HG03108 (cell line): ENCODE data around the gene PGBD2.
A peak's percentile ranks its signal among the peaks of the same experiment; 100 is the strongest.
"Not testable (repeated sequence)": the region's sequence is repeated elsewhere in the genome, so short reads cannot be mapped to it uniquely, and the experiment has no call there.

Experiments
- ATAC-seq: cut with Tn5 transposase; IDR thresholded peaks from one replicate; pipeline ENCODE4 v1.9.1; 2021; ENCODE audit warnings: moderate library complexity; ENCODE audit not compliant: unreplicated experiment

PGBD2 gene, protein sequence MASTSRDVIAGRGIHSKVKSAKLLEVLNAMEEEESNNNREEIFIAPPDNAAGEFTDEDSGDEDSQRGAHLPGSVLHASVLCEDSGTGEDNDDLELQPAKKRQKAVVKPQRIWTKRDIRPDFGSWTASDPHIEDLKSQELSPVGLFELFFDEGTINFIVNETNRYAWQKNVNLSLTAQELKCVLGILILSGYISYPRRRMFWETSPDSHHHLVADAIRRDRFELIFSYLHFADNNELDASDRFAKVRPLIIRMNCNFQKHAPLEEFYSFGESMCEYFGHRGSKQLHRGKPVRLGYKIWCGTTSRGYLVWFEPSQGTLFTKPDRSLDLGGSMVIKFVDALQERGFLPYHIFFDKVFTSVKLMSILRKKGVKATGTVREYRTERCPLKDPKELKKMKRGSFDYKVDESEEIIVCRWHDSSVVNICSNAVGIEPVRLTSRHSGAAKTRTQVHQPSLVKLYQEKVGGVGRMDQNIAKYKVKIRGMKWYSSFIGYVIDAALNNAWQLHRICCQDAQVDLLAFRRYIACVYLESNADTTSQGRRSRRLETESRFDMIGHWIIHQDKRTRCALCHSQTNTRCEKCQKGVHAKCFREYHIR

GRCh38 chr1:248906009-248906752 is at the start of gene PGBD2:
Gene PGBD2 (plus strand): TSS chr1:248906235. CDS start chr1:248913863, 7,628 bp downstream.
- ATAC-seq = peak; percentile 91

- ATAC-seq = no peak
Measured at GRCh38 chr1:248857201-248857600, 48.8 kb upstream of the PGBD2 start.

- no peak for ATAC-seq
Measured at GRCh38 chr1:248857749-248858095, 48.3 kb upstream of the PGBD2 start.

DNA sequence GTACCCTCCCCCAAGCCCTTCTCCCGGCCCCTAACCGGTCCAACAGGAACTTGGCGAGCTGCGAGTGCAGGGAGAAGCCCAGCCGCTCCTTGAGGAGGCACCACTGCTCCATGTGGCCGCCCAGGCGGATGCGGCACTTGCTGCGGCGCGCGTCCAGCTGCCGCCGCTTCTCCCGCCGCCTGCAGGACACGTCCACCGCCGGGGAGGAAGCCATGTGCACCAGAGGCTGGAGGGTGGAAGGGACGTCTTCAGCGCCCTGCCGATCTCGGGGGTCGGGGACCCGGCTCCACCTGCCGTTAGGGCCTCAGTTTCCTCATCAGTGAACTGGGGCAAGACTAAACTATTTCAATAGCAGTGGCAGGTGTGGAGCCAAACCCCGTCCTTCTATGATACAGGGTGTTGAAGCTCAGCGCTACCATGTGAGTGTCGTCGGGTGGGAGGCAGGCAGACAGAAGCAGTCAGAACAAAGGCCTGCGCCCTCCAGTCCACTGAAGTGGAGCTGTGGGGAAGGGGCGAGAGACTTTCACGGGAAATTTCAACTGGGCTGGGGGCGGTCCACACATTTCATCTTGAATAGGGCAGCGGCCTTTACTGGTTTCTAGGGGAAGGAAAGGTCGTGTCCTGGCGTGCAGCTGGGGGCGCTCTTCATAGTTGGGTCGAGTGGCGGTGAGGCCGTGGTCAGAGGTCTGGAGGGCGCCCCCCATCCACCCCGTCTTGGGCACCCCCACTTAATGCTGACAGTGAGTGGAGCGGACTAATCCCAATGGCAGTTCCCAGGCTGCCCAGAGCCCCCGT is 47.7 kb upstream of the PGBD2 start:
- peak; percentile 23 for ATAC-seq

- ATAC-seq = peak; percentile 65
Measured at GRCh38 chr1:248858891-248859889, 46.8 kb upstream of the PGBD2 start, which contains the start of gene ZNF692. Gene ZNF692 (minus strand): TSS chr1:248859085. CDS start chr1:248858309, 776 bp downstream.

DNA sequence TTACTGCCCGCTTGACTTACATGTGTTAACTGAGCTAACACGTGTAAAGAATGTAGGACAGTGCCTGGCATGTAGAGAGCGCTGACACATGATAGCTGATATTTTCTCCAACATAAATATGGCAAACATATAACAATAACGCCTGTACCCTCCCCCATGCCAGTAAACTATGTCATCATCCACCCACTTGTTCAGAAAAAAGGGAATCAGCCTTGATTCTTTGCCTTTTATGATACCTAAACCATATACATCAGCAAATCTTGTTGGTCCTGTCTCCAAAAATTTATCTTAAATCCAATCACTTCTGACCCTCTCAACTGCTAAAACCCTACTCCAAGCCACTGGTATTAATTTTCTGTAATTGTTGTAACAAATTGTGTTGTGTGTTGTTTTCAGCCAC is 46.0 kb upstream of the PGBD2 start:
- no peak for ATAC-seq

DNA sequence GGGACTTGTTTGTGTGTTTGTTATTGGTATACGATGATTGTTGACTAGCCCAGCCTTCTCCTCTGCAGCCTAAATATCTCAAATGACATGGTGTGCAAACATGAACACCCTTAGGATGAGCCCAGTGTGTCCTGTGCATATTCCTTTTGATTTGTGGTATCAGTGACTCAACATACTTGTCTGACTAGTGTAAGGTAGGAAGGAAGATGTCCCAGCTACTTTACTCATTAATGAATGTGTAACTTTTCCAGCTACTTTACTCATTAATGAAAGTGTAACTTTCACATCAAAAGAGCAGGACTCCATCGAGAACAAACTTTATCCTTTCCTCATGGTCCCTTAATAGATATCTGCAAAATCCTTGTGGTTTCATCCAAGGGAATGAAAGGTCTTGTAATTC is 44.4 kb upstream of the PGBD2 start:
- no peak for ATAC-seq

DNA sequence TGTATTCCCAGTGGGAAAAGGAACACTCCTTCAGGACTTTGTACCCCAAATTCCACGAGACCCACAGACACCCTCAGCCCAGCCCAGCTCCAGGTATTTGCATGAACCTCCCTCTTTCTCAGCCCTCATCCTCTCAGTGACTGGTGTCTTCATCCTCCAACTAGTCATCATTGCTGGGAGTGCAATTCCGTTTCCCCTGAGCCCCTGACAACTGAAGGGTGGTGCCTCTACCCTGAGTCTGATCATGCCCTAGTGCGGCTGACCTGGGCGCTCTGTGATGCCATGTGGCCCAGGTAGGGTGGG is 43.4 kb upstream of the PGBD2 start:
- ATAC-seq = peak; percentile 1

DNA sequence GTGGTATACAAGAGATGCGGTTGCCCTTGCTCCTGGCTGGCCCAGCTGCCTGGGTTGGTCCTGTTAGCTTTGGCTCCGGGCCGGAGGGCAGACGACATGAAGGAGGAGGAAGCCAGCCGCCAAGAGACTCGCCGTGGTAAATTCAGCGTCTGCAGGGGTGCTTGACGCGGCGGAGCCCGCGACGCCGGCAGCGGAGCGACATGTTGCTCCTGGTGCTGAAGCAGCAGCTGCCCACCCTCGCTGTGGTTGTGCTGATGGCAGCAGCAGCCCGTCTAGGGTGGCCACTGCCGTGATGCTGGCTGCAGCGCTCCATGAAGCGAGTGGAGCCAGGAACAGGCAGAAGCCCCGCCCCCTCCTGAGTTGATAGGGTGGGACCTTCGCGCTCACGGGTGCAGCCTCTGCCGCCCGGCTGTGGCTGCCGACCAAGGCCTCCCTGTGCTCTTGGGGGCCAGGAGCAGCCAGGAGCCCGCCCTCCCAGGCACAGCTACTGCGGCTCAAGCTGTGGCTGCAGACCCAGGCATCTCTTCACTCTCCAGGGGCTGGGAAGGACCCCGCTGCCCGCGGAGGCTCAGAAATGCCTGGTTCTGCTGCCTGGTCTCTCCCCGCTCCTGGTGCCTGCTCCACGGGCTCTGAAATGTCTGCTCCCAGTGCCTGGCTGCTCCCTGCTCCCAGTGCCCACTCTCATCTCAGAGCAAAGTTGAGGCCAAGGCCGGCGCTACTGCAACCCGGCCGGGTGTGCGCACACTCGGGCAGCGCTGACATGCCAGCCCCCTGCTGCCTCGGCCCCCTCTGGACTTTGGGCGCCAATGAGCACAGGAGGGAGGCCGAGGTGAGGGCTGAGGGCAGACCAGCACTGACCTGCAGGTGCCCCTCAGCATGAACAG is 42.8 kb upstream of the PGBD2 start:
- ATAC-seq = peak; percentile 67

DNA sequence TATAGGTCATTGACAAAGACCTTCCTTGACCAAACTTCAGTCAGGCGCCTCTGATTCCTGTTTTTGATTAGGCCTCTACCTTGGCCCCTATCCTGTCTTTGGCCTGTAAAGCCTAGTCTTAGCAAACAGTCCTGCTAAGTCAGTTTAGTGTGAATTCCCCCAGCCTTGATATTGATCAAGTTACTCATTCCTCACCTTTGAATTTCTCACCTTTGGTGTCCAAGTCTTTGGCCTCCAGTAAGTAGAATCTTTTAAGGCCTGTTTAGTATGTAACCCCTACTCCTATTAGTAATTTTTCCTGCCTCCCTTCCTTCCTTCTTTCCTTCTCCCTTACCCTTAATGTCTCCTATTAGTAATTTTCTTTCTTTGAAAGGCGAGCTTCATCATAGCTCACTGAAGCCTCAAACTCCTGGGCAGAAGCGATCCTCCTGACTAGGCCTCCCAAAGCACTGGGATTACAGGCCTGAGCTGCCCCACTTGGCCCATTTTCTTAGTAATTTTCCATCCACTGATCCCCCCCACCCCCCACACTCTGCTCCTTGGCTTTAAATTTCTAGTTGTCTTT is 34.1 kb upstream of the PGBD2 start:
- no peak for ATAC-seq

GRCh38 chr1:248872752-248873408 is 33.2 kb upstream of the PGBD2 start:
- ATAC-seq = peak; percentile 24

GRCh38 chr1:248873409-248873992 is 32.5 kb upstream of the PGBD2 start:
- ATAC-seq = peak; percentile 77

DNA sequence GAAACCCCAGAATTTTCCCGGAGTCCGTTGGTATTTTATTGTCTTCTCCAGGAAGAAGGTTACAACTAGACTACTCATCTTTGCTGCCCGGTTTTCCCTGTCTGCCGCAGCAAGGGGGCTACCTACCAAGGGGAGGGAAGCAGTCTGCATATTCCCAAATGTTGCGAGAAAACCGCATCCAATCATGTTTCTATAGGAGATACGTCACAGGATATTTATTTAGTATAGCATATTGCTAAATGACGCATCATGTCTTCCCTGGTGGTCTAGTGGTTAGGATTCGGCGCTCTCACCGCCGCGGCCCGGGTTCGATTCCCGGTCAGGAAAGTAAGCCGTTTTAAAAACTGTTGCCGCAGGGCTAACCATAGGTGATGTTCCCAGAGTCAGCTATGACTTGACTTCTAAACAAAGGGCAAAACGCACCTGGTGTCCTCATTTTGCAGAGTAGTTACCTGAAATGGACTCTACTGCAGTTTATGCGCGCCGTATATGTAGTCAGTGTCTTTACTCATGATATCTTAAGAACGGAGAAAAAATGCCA is 32.0 kb upstream of the PGBD2 start:
- peak; percentile 70 for ATAC-seq

GRCh38 chr1:248881261-248881660 is 24.8 kb upstream of the PGBD2 start:
- no peak for ATAC-seq

GRCh38 chr1:248882427-248882826 is 23.6 kb upstream of the PGBD2 start:
- not testable (repeated sequence) for ATAC-seq

- no peak for ATAC-seq
Measured at GRCh38 chr1:248884632-248885295, 21.3 kb upstream of the PGBD2 start.

DNA sequence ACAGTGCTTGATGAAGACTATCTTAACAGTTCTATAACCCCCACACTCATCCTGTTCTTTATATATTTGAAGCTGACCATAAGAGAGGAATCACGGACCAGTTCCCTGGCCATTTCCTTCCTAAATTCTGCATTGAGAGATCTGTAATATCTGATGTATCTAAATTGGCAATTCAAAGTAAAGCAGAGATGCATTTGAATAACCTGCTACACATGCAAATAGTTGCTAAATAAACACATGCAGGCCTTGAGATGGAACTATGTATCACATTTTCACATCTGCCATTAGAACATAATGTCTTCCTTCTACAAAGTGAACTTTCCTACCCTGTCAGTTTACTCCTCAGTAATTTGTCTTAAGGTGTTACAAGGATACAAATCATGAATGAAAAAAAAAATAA is 20.4 kb upstream of the PGBD2 start:
- ATAC-seq = no peak
